Prostate gland (tissue), 2 donors: ENCODE data around the gene CCNB1. TPM values are rescaled to one million over a fixed set of nuclear protein-coding genes. Genes with fewer than 3 reads are reported as not detected.
"Not testable (repeated sequence)": the region's sequence is repeated elsewhere in the genome, so short reads cannot be mapped to it uniquely, and the experiment has no call there.

Experiments
- DNase-seq: peaks from one replicate; pipeline ENCODE4 v3.0.0-alpha.2; 2019; ENCODE audit warnings: low spot score
- H3K27ac ChIP-seq, 2 donors: fragments of 200-600 bp; sonication (generic); 2 replicates each; pipeline ENCODE4 v1.5.1; 2017 to 2019
- H3K27me3 ChIP-seq: fragments of 200-600 bp; sonication (generic); replicated peaks from 2 replicates; pipeline ENCODE4 v1.5.1; 2019; ENCODE audit not compliant: insufficient read depth
- H3K36me3 ChIP-seq, 2 donors: fragments of 200-600 bp; sonication (generic); 1 replicate in 1 of 2; 2 replicates in 1 of 2; pipeline versions ENCODE4 v1.5.1 to v1.8.1; 2017 to 2019
- H3K4me1 ChIP-seq: fragments of 200-600 bp; sonication (generic); replicated peaks from 2 replicates; pipeline ENCODE4 v1.5.1; 2019
- H3K4me3 ChIP-seq, 2 donors: fragments of 200-600 bp; sonication (generic); 2 replicates each; pipeline ENCODE4 v1.5.1; 2017 to 2019
- H3K9me3 ChIP-seq: fragments of 200-600 bp; sonication (generic); 2 replicates; pipeline ENCODE4 v1.5.1; 2017
- POLR2A ChIP-seq: fragments of 450-650 bp; IDR thresholded peaks from one replicate; pipeline ENCODE4 v1.6.1; 2016; ENCODE audit warnings: antibody characterized with exemption, mild to moderate bottlenecking
- POLR2AphosphoS5 ChIP-seq: sonication (generic); formaldehyde crosslinking; IDR thresholded peaks from one replicate; pipeline ENCODE4 v1.6.1; 2017; ENCODE audit warnings: antibody characterized with exemption
- WGBS: methylation state at CpG from one replicate; pipeline ENCODE4 v1.1.5; 2018; 5-methylcytosine and 5-hydroxymethylcytosine counted together
- intact Hi-C: fragments of 100-400 bp; cut with DNase I; formaldehyde crosslinking; loops from one replicate; pipeline ENCODE4 v1.14.2; 2022
- total RNA-seq, 2 donors: library from RNA; depleted of rRNA; stranded (reverse); fragments of >200 nt; gene quantifications; one replicate each; pipeline ENCODE4 v1.1.0, GENCODE V29; 2016
- TF ChIP-seq, protein P1 (sequence below), 4 experiments: fragments of 200-600 bp in 2 of 4; fragments of 450-650 bp in 2 of 4; sonication (generic) in 2 of 4; IDR thresholded peaks; 1 replicate in 3 of 4; 2 replicates in 1 of 4; pipeline ENCODE4 v1.5.1; 2016 to 2019; ENCODE audit warnings: antibody characterized with exemption in 4 of 4, mild to moderate bottlenecking in 2 of 4, moderate library complexity in 2 of 4

The CCNB1 gene
- total RNA-seq, 2 donors from 2014 or later: 9.7 to 24.3 TPM

DNA sequence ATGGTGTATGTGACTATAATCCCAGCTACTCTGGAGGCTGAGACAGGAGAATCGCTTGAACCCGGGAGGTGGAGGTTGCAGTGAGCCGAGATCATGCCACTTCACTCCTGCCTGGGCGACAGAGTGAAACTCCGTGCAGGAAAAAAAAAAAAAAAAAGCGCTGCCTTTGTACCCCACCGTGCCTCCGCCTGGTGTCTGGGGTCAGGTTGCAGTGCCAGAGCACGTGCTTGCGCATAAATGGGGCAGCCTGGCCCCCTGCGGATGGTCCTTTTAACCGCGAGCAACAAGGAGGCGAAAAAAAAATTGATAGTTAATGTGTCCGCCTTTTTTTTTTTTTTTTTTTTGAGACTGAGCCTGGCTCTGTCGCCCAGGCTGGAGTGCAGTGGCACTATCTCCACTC lies 6.3 kb upstream of the CCNB1 start:
- intact Hi-C loops: no loop called here
- no peak for TF ChIP-seq POLR2AphosphoS5
- TF ChIP-seq POLR2A: no peak
- TF ChIP-seq, protein P1, sequence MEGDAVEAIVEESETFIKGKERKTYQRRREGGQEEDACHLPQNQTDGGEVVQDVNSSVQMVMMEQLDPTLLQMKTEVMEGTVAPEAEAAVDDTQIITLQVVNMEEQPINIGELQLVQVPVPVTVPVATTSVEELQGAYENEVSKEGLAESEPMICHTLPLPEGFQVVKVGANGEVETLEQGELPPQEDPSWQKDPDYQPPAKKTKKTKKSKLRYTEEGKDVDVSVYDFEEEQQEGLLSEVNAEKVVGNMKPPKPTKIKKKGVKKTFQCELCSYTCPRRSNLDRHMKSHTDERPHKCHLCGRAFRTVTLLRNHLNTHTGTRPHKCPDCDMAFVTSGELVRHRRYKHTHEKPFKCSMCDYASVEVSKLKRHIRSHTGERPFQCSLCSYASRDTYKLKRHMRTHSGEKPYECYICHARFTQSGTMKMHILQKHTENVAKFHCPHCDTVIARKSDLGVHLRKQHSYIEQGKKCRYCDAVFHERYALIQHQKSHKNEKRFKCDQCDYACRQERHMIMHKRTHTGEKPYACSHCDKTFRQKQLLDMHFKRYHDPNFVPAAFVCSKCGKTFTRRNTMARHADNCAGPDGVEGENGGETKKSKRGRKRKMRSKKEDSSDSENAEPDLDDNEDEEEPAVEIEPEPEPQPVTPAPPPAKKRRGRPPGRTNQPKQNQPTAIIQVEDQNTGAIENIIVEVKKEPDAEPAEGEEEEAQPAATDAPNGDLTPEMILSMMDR (IDR thresholded peaks at IDR 0.05): no peak
- no peak overlapping the region for H3K4me3 ChIP-seq
- WGBS: 89% methylated on average over 16 of the region's 16 CpGs
- H3K27ac ChIP-seq: no peak overlapping the region
- no peak for DNase-seq
- H3K9me3 ChIP-seq: no peaks in the 10 kb centered on the region
- H3K4me1 ChIP-seq: no peaks in the 10 kb centered on the region
- no peaks in the 10 kb centered on the region for H3K36me3 ChIP-seq
- no peaks in the 10 kb centered on the region for H3K27me3 ChIP-seq

- Histone ChIP-seq H3K9me3 (no peaks in the 10 kb centered on the region), H3K27ac (peak overlapping the region in 1 of 2 donors; percentile 20), H3K4me3 (peak overlapping the region; percentile 44 to 49), H3K36me3 (no peaks in the 10 kb centered on the region), H3K4me1 (peaks cover 4% of the 10 kb centered on the region), H3K27me3 (no peaks in the 10 kb centered on the region)
- intact Hi-C loops: loop anchor here (5.0 kb wide), 1 partner anchor 75 kb away; the partner anchor contains the start of gene SLC30A5
- DNase-seq: no peak
- 2% methylated on average over 11 of the region's 11 CpGs for WGBS
- TF ChIP-seq POLR2A (no peak), POLR2AphosphoS5 (no peak)
- TF ChIP-seq, protein P1 (IDR thresholded peaks at IDR 0.05): no peak
Measured at GRCh38 chr5:69167493-69167855, 524 bp downstream of the CCNB1 start.

- TF ChIP-seq POLR2AphosphoS5: no peak
- TF ChIP-seq POLR2A: no peak
- TF ChIP-seq, protein P1 (IDR thresholded peaks at IDR 0.05): no peak
- Histone ChIP-seq H3K36me3 (no peaks in the 10 kb centered on the region), H3K4me1 (peaks cover 4% of the 10 kb centered on the region), H3K27me3 (no peaks in the 10 kb centered on the region), H3K4me3 (peak overlapping the region in 1 of 2 donors; percentile 49), H3K27ac (no peak overlapping the region), H3K9me3 (no peaks in the 10 kb centered on the region)
- WGBS: 31% methylated on average over 8 of the region's 8 CpGs
- intact Hi-C loops: loop anchor here (5.0 kb wide), 1 partner anchor 76 kb away; the partner anchor contains the start of gene SLC30A5
- DNase-seq: no peak
Measured at GRCh38 chr5:69167929-69168328, 979 bp downstream of the CCNB1 start.

DNA sequence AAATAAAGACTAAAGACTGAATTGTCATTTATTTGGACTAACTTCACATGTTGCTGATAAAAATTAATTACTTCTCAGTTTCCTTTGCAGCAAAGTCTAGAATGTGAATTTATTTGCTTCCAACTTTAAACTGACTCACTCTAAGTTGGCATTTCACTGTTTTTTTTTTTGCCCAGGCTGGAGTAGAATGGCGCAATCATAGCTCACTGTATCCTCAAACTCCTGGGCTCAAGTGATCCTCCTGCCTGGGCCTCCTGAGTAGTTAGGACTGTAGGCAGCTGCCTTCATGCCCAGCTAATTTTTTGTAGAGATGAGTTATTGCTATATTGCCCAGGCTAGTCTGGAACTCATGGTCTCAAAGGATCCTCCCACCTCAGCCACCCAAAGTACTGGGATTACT lies 3.5 kb downstream of the CCNB1 start:
- Histone ChIP-seq H3K4me1 (peaks cover 4% of the 10 kb centered on the region), H3K27me3 (no peaks in the 10 kb centered on the region), H3K4me3 (no peak overlapping the region), H3K27ac (no peak overlapping the region), H3K9me3 (no peaks in the 10 kb centered on the region), H3K36me3 (no peaks in the 10 kb centered on the region)
- no peak for DNase-seq
- intact Hi-C loops: no loop called here
- TF ChIP-seq, protein P1 (IDR thresholded peaks at IDR 0.05): no peak
- no peak for TF ChIP-seq POLR2A
- no peak for TF ChIP-seq POLR2AphosphoS5
- 100% methylated on average over 1 of the region's 1 CpG for WGBS

DNA sequence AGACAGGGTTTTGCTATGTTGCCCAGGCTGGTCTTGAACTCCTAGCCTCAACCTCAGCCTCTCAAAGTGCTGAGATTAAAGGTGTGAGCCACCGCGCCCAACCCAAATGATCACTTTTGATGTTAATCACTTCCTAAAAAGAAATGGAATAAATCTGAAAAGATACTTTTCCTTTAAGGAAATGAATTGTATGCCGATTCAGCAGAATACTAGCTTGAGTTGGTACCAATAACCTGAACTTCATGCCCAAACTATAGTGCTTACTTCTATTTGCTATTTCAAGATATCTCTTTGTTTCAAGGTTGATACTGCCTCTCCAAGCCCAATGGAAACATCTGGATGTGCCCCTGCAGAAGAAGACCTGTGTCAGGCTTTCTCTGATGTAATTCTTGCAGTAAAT lies 4.0 kb downstream of the CCNB1 start:
- TF ChIP-seq POLR2A (no peak), POLR2AphosphoS5 (no peak)
- TF ChIP-seq, protein P1 (IDR thresholded peaks at IDR 0.05): no peak
- Histone ChIP-seq H3K36me3 (no peaks in the 10 kb centered on the region), H3K4me3 (no peak overlapping the region), H3K9me3 (no peaks in the 10 kb centered on the region), H3K4me1 (peaks cover 4% of the 10 kb centered on the region), H3K27me3 (no peaks in the 10 kb centered on the region), H3K27ac (no peak overlapping the region)
- intact Hi-C loops: no loop called here
- 97% methylated on average over 3 of the region's 3 CpGs for WGBS
- no peak for DNase-seq

DNA sequence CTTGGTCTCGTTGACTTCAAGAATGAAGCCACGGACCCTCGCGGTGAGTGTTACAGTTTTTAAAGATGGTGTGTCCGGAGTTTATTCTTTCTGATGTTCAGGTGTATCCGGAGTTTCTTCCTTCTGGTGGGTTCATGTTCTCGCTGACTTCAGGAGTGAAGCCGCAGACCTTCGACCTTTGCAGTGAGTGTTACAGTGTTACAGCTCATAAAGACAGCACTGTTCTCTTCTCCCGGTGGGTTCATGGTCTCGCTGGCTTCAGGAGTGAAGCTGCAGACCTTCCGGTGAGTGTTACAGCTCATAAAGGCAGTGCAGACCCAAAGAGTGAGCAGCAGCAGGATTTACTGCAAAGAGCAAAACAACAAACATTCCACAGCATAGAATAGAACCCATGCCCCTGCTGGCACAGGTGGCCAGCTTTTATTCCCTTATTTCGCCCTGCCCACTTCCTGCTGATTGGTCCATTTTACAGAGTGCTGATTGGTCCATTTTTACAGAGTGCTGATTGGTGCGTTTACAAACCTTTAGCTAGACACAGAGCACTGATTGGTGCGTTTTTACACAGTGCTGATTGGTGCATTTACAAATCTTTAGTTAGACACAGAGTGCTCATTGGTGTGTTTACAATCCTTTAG lies 14.8 kb downstream of the CCNB1 start:
- H3K4me3 ChIP-seq, H3K9me3 ChIP-seq, H3K27ac ChIP-seq, H3K4me1 ChIP-seq, H3K36me3 ChIP-seq, H3K27me3 ChIP-seq, intact Hi-C loops, DNase-seq: not testable (repeated sequence)
- WGBS: 86% methylated on average over 15 of the region's 15 CpGs
